Hematopoietic multipotent progenitor cell treated with erythropoietin and hydrocortisone succinate and interleukin-3 and kit ligand, for 8 days (in vitro differentiated cells): Measurements from ENCODE around the gene ZSCAN22.
"Not testable (repeated sequence)": the region's sequence is repeated elsewhere in the genome, so short reads cannot be mapped to it uniquely, and the experiment has no call there.

Source experiments
- DNase-seq: peaks from one replicate; pipeline ENCODE4 v3.0.0-alpha.2; 2015

ZSCAN22 gene

DNA sequence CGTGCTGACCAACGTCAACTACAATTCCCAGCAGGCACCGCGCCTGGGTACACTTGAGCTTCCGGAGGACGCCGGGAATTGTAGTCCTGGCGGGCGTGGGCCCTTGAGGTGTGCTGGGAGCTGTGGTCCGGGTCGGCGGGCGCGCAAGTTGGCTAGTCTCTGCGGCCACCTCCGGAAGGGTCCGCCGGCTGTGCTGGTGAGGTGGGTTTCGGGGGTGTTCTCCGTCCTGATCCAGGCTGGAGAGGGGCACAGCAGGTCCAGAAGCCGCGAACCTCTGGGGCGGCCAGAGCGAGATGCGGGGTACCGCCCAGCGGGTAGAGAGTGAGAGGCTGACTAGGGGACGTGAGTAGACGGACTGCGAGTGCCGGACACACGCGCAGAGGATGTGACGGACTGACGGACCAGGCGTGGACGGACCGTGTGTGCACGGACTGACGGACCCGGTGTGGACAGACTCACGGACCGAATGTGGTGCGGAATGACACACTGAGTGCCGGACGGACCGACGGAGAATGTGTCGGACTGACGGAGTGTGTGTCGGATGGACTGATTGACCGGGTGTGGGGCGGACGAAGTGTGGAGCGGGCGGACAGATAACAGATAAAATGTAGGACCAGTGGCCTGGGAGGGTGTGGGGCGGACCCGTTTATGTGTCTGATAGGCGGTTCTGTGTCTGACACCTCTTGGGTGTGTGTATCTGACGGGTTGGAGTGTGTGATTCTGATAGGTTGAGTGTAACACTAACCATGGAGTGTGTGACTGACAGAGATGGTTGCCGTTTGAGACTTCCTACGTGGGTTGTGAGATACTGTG is at the start of gene ZSCAN22:
TSS of gene ZSCAN22 (plus strand) at position 81 of the 813 bp plus-strand sequence. CDS start 7,809 bp downstream, outside the sequence.
- DNase-seq: peak; percentile 96

- no peak for DNase-seq
These were observed 49.6 kb upstream of the ZSCAN22 start for GRCh38 chr19:58277197-58277596.

DNA sequence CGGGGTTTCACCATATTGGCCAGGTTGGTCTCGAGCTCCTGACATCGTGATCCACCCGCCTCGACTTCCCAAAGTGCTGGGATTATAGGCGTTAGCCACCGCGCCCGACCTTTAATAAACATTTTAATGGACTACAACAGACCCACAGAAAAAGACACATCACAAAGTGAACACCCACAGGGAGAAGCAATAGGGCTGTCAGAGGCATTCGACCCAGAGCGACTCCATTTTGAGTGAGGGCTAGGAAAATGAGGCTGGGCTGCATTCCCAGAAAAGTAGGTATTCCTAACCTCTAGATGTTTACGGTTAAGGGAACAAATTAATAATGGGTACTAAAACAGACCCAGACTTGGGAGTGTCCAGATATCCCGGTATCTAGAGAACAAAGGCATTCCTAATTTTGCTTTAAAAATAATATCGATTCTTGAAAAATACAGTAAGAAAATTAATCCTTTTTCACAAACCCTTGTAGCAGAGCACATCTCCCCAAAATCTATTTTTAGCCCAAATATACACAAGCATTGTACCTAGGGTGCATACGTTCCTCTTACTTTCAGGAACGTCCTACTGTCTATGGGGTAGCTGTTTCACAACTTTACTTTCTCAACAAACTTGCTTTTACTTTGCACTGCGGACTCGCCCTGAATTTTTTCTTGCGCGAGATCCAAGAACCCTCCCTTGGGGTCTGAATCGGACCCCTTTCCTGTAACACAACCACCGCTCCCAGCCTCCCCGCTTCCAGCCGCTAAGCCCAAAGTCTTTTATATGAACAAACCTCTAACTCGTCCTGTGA is 48.9 kb upstream of the ZSCAN22 start:
- DNase-seq: peak; percentile 25

DNA sequence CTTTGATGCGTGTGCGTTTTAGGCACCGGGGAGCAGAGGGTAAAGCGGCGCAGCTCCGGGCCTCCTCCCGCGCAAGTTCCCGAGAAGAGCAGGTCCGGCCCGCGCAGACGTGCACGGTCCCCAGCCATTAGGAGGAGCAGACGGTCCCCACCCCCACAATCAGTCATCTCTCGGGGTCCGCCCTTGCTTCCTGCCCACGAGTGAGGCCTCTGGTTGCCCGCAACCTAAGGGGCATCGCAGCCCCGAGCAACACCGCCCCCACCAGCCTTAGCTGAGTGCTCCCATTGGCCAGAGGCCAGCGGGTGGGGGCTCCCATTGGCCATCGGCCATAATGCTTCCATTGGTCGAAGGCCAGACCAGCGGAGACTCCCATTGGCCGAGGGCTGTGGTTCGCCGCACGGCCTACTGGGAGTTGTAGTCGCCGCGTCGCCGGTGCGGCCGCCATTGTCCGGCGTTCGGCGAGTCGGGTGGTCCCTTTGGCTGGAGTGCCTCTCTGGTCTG is 48.2 kb upstream of the ZSCAN22 start, which contains the start of gene ZNF8:
TSS of gene ZNF8 (plus strand) at position 415 of the 501 bp plus-strand sequence. CDS start 127 bp downstream, outside the sequence.
- DNase-seq: peak; percentile 99

GRCh38 chr19:58279042-58279924 is 47.5 kb upstream of the ZSCAN22 start:
- DNase-seq: peak; percentile 98

DNA sequence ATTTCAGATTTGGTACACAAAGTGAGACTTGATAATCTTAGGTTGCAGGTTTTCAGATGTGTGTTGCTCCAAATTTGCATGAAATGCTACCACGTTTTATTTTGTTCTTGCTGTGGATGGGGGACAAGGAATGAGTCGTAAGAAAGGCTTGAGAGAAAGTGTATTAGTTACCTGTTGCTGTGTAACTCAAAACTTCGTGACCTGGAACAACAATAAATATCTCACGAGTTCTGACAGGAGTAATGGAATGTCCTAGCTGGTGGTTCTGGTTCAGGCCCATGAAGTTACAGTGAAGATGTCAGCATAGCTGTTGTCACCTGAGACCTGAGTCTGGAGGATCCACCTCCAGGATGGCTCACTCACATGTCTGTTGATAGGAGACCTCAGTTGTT is 46.9 kb upstream of the ZSCAN22 start:
- DNase-seq: no peak

DNA sequence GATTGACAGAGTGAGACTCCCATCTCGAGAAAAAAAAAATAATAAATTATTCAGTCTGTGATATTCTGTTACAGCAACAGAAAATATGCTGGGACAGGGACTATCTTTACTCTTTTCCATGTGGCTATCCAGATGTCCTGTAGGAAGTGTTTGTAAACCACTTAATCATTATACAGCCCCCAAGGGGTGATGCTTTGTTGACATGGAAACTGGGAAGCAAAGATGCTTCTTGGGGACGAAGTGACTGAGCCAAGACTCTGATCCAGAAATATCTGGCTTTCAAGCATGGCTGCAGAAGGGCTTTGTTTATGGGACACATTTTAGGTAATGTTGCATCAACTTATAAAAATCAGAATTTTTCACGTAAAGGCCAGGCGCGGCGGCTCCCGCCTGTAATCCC is 42.6 kb upstream of the ZSCAN22 start:
- DNase-seq: no peak

GRCh38 chr19:58291943-58292342 is 34.9 kb upstream of the ZSCAN22 start:
- no peak for DNase-seq

GRCh38 chr19:58294743-58295374 is 31.9 kb upstream of the ZSCAN22 start:
- DNase-seq: no peak

DNA sequence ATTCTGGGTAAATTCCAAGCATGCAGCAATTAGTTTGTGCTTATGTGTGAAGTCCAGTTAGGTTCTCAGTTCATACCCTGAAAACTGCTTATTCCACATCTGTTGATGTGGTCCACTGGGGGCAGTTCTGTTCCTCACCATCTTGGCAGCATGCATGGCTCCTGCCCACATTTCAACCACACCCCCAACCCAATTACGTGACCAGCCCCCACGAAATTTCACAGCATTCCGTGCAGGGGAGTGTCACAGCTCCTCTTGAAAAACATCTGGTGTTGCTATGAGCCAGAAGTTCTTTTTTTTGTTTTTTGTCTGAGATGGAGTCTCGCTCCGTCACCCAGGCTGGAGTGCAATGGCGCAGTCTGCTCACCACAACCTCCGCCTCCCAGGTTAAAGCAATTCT is 30.7 kb upstream of the ZSCAN22 start:
- DNase-seq: no peak

GRCh38 chr19:58300620-58301019 is 26.2 kb upstream of the ZSCAN22 start:
- no peak for DNase-seq

DNA sequence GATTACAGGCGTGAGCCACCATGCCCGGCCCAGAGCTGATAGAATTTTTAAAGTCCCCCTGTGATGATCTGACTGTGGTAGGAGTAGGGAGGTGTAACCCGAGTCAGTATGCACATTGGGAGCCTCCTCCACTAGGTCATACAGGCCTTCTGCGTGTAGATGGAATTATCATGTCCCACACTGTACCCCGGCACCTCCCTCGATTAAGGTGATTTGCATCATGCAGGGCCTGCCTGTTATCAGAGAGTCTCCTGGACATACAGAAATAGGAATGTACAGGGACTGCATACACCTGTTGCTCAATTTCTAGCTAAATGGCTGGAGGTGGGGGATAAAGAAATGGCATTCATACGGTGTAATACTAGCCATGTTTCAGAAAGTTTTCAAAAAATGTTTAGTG is 22.5 kb upstream of the ZSCAN22 start:
- DNase-seq: no peak

DNA sequence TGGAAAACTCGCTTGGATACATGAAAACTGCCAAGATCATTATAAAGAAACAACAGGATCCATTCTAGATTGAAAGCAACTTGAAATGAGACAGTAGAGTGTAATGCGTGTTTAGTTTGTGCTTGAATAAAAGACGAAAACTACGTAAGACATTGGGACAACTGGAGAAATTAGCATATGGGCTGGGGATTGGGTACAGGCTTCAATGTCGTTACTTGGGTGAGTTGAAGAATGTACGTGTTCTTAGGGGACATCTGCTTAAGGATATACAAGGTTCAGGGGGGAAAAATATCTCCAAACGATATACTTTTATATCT is 22.1 kb upstream of the ZSCAN22 start:
- no peak for DNase-seq

DNA sequence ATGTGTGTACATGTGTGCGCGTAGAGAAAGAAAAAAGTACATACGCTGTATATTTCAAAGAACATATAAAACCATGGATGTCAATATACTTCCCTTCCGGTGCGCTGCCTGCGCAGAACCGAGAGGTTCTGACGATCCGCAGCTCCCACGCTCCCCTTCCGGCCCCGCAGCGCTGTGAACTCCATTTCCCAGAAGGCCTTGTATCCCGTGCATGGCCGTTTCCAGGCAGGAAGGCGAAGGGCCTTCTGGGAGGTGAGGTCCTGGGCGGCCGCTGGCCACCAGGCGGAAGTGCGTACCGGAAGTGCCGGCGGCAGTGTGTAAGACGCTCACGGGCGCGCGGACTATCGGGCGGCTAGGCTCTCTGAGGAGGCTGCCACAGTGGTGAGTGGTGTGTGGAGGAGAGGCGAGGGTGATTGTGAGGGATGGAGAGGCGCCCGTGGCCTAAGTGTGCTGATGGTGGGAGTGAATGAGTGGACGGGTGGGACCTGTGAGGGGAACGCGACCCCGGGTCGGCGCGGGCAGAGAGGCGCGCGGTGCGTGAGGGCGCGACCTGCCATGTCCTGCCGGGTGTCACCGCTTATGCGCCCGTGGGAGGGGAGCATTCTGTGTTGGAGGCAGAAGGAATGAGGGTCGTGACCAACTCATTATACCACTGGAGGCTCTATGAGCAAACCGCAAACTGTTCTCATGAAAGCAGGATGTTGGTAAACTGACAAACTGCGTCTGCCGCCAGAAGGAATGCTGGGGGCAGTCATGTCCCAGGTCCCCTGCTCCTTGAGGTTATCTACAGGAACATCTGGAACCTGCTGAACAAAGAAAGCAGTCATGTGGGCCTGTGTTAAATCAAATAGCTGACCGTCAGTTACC is 21.5 kb upstream of the ZSCAN22 start, which contains the start of gene ERVK3-1:
TSS of gene ERVK3-1 (plus strand) at position 313 of the 867 bp plus-strand sequence. CDS start 6,792 bp downstream, outside the sequence.
- peak; percentile 99 for DNase-seq

- no peak for DNase-seq
These were observed 20.9 kb upstream of the ZSCAN22 start for GRCh38 chr19:58305932-58306323.

- DNase-seq: no peak
These were observed 19.1 kb upstream of the ZSCAN22 start for GRCh38 chr19:58307736-58308135.

DNA sequence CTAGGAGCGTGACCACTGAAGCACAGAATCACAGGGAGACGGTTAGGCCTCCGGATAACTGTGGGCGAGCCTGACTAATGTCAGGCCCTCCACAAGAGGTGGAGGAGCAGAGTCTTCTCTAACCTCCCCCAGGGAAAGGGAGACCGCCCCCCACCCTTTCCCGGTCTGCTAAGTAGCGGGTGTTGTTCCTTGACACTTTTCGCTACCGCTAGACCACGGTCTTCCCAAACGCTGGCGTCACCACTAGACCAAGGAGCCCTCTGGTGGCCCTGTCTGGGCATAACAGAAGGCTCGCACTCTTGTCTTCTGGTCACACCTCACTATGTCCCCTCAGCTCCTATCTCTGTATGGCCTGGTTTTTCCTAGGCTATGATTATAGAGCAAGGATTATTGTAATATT is 16.1 kb upstream of the ZSCAN22 start:
- DNase-seq: not testable (repeated sequence)

DNA sequence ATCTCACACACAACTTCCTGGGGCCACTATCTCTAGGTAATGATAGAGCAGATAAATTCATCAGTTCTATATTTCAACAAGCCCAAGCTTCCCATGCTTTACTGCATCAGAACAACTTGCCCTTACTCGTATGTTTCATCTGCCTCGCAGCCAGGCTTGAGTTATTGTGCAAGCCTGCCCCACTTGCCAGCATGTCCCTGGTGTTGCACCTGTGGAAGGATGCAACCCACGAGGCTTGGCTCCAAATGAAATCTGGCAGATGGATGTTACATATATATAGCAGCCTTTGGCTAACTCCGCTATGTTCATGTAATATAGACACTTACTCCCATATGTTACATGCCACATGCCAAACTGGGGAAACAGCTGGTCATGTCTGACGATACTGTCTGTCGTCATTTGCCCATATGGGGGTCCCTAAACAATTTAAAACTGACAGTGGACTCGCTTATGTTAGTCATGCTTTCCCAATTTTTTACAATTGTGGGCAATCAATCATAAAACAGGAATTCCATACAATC is 15.4 kb upstream of the ZSCAN22 start:
- no peak for DNase-seq

DNA sequence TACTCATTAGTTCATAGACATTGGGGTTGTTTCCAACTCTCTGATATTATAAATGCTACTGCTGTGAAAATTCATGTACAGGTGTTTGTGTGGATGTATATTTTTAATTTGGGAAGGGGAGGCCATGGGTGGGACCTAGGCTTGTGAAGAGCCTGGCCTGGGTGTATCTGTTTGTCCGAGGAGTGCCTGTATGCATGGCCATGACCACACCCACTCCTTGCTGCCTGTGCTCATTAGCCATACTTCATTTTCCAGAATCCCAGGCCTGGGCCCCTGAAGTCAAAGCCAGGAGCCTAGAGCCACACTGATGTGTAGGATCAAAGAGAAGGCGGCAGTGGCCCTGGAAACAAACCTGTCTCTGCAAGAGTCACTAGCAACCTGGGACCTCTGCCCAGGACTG is 11.2 kb upstream of the ZSCAN22 start:
- no peak for DNase-seq

- DNase-seq: peak; percentile 56
These were observed 9.2 kb upstream of the ZSCAN22 start for GRCh38 chr19:58317476-58318072.

GRCh38 chr19:58318297-58318696 is 8.5 kb upstream of the ZSCAN22 start:
- no peak for DNase-seq
